Hippocampal formation (tissue), 2 donors: ENCODE results near the gene LCAT.
A peak's percentile ranks its signal among the peaks of the same experiment; 100 is the strongest.

ENCODE experiments used
- DNase-seq, 2 donors: peaks; one replicate each; lab custom pipeline; 2025; lab: John Stamatoyannopoulos, UW

The LCAT gene

GRCh38 chr16:67968400-67969253 is 24.7 kb upstream of the LCAT start, which contains the start of gene SLC12A4:
SLC12A4 (minus strand) TSS chr16:67968637; CDS start chr16:67968553, 84 bp downstream.
- peak in 1 of 2 donors; percentile 57 for DNase-seq

DNA sequence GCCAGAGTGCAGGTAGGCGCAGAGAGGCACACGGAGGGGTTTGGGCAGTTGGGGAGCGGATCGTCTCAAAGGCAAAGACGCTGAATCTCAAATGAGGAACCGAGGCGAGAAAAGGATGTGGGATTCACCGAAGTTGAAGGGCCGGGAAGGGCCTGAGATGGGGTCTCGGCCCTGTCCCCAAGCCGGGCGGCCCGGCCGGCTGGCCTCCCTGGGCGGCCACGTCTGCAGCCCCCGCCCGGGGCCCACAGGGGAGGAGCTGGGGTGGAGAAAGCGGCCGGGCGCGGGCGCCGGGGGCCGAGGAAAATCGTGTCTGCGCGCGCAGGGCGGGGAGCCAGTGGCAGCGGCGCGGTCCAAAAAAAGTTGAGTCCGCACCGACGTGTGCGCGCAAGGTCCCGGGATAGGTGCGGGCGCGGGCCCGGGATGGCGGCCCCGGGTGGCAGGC is 24.1 kb upstream of the LCAT start:
- DNase-seq, result no peak

DNA sequence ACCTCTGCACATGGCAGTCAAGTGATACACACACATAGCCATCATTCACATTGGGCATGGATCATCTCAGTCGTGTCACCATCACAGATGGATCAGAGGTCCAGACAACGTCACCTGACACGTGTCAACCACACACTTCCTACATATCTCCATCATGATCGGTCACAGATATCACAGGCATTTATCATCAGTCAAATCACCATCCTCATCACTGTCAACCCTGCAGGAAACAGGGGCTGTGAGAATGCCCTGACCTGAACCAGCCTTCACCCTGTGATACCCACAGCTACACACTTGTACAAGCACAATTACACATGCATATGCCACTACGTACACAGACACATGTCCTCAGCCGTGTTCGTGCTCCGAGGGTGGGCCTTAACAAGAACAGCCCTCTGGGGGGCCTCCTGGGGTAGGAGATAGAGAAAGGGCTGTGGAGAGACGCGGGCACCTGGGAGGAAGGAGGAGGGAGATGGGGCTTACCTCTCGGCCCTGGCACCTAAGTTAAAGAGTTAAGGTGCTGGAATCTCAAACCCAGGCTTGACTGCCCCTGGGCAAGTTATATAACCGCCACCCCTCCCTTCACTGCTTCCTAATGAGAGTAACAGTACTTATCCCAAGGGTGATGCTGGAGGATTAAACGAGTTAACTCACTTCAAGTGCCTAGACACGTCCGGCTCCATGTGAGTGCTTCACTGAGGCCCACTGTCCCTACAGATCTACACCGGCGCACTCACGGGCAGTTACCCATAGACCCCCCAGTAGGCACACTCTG is 23.4 kb upstream of the LCAT start:
- no peak for DNase-seq

GRCh38 chr16:67966549-67967182 is 22.7 kb upstream of the LCAT start:
- DNase-seq, result no peak

DNA sequence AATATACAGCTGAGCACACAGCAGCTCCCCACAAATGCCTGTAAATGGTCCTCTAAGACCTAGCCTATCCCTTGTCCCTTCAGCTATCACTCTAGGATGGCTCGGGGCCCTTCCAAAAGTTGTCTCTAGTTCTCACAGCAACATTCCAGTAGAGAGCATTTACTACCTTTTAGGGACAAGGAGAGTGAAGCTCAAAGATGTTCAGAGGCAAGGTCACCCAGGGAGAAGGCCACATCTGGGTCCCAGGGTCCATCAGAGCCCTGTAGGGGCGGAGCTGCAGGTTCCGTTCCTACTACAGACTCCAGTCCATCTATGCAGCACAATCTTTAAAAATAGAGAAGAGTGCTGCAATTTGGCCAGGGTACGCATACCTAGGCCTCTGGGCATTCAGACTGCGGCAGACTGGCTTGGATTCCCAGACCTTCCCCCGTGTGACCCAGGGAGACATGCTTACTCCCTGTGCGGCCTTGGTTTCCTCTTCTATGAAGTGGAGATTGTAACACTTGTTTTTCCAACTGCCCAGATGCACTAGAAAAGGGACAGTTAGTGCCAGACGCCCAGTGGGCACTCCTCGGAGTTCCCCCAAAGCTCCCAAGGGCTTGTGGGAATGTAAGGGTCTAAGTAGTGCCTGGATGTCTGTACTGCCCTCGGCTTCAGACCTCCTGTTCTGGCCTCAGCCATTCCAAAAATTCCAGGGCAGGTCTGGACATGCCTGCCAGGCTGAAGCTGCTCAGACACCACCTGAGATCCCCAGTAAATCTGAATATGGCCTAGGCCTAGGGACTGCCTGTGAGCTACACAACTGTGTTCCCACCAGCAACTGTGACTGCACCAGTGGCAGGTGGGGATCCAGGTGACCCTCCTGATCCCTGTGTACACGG is 22.0 kb upstream of the LCAT start:
- no peak for DNase-seq

DNA sequence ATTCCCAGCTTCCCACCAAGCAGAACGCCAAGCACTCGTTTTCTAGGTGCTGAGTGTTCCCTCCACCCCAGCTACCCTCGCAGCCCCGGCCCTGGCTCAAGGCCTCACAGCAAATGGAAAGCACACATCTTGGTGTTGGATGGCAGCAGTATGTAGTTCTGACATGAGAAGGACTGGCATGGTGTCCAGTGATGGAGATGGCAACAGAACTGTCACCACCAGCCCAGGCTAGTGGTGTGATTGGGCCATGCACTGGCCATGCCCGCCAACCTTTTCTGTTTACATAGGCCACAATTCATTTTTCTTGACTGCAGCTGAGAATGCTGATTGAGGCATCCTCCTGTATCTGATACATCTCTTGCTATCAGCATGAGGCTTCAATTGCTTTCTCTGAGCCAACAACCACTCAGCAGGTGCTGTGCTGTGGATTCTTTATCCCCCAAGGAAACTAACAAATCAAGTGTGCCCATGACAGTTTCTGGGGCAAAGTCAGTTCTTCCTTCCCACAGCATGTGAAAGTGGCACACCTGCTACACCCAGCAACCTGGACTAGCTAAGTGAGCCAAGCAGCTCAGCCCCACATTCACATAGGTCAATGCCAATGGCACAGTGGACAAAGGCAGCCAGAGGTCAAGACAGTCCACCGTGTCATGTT is 20.7 kb upstream of the LCAT start:
- no peak for DNase-seq

DNA sequence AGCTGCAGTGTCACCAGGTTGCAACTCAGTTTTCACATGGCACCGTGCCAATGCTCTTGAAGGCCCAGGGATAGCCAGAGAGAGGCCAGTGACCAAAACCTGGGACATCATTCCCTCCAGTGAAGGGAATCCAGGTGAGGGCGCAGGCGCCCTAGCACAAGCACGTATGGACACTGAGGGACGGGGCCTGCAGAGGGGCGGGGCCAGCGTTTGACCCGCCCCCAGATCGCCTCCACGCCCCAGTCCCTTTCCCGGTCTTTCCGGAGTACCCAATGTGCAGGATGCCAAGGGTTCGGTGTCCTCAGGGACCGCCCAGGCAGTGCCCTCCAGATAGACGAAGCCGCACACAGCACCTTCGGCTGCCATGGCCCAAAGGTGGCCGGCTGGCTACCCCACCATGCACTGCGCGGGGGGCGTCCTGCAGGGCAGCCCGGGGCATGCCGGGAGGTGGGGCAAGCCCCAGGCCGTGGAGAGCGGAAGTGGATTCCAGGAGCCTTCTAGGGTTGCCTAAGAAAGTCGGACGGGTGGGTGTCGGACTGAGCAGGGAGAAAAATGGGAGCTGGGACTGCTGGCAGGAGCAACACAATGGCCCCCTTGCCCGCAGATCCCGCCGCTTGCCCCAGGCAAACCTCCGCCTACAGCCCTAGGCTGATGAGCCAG is 19.9 kb upstream of the LCAT start:
- no peak for DNase-seq

GRCh38 chr16:67963292-67963661 is 19.4 kb upstream of the LCAT start:
- no peak for DNase-seq

- no peak for DNase-seq
Observed at GRCh38 chr16:67962135-67962534, 18.2 kb upstream of the LCAT start.

DNA sequence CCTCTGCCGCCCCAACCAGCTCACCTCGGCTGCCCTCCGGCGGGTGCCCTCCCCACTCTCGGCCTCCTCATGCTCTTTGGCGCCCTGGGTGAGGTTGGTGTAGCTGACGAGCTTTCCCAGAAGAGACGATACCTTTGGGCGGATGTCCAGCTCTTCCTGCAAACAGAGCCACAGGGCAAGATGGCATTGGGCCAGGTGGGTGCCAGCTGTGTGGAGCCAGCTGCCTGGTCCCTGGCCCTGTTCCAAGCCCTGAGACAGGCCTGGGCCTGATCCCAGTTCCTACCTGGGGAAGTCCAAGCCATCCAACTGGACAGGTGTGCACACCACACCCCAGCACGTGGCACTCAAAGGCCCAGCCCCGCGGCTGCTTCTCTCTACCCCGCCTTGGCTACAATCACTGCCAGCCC is 17.6 kb upstream of the LCAT start:
- DNase-seq, result no peak

DNA sequence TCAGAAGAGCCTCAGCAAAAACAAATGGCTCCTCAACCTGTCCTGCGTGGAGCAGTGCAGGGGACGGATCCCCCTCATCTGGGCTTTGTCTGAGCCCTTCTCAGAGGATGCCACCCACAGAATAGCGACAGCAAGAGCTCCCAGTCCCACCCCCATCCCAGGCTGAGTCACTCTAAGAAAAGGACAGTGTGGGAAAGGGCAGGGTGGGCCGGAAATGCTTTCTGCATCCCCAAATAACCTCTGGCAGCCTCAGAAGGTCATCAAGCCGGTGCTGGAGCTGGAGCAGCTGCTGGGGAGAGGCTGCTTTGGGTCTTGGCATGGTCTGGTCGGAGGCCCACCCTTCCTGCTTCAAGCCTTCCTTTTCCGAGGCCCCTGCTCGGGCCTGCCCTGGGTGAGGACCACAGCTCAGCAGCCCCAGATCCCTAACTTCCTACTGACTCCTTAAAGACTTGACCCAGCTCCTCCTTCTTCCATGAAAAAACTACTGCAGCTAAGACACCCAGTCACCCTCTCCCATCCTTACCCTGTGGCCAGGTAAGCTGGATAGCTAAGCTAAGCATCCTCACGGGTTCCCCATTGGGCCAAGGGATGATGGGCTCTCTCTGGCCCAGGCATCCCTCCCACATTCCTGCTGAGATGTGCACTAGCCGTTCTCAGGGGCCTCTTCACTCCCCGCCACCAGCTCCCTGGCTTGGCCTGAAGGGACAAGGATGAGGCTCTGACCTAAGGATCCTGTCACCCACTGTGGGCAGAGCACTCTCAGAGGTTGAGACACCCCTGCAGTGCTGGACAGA is 15.8 kb upstream of the LCAT start:
- no peak for DNase-seq

GRCh38 chr16:67957622-67958021 is 13.7 kb upstream of the LCAT start:
- no peak for DNase-seq

DNA sequence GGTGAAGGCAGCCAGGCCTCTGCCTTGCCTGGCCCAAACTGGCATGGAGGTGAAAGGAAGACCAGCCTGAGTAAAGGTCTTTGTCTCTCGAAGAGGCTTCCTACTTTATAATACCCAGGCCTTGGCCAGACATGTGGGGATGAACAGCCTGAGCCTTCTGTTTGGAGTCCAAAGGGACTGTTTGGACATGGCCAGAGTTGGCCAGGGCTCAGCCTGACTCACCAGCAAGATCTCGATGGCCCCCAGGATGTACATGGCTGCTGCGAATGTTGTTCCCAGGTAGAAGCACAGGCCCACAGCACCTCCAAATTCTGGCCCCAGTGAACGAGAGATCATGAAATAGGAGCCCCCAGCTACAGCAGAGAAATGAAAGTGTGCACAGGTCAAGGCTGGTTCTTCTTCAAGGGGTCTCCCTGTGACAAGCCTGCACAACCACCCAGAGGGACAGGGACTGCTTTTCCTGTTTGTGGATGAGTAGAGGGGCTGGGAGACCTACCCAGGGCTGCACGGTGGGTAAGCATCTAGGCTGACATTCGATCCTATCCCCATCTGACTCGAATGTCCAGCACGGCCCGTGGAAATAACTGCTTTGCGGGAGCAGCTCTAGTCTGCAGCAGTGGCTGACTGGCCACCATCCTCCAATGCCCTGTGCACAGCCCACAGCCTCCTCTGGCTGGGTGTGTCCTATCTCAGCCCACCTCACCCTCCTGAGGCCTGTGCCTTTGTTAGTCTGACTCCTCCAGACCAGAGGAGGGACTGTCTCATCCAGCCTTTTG is 10.7 kb upstream of the LCAT start:
- no peak for DNase-seq

DNA sequence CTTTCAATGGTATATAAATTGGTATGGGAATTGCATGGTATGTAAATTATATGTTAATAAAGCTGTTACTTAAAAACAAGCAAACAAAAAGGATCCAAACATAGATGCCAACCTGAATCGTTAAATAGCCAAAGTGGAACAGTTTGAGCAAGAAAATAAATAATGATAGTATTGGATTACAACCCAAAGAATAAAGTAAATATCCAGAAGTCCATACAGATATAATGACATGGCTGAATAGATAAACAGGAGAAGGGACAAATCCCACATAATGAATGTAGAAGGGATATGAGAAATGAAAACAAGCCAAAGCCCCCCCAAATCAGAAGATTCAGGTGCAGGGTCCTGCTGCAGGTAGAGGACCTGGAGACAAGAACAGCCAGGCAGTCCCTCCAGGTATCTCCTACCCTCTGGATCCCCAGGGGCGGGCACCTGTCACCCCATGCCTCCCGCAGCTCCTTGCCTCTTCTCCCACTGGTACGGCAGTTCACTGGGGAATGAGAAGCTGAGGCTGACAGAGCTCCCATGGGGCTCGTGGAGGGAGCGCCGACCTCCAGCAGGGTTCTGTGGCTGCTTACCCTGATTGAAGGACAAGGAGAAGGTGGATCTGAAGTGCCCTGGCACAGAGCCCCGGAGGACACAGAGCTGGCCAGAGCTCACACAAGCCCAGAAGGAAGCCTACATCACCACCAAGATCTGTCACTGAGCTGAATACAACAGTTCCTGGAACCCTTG is 9.9 kb upstream of the LCAT start:
- DNase-seq, result no peak

- peak; percentile 78 to 92 for DNase-seq
Observed at GRCh38 chr16:67951485-67951884, 7.6 kb upstream of the LCAT start.

- DNase-seq, result no peak
Observed at GRCh38 chr16:67950335-67950843, 6.5 kb upstream of the LCAT start.

DNA sequence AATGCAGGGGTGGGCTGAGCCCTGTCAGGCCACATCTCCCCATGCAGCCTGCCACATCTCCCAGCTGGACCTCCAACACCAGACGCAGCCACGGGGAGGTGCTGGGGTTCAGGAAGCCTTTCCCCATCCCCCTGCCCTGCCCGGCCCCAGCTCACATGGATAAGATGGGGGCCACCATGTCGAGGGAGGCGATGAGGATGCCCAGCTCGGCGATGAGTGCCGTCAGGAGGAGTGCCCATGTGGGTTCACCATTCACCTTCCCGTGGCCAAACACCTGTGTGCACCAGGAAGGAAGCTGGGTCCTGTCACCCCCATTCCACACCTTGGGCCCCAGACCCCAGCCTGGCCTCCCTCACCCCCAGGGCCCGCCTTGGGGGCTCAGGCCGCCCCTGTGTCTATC is 5.7 kb upstream of the LCAT start:
- DNase-seq, result no peak

DNA sequence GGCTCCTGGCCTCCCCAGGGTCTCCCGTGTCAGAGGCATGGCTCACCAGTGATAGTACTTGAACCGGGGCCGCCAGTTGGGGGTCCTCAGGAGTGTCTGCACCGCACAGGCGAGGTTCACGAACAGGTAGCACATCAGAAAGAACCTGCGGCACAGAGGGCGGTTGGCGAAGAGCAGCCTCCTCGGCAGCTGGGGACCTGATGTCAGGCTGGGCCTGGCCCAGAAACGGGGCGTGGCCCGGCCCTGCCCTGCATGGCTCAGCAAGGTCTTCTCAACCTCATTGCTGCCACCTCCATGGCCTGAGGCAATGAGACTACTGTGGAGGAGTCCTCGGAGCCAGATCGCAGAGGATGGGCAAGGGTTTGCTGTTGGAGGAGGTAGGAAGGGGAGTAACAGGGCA is 4.1 kb upstream of the LCAT start:
- DNase-seq, result no peak
